DND-41 (cell line): Measurements from ENCODE around the gene ARNT2.

ENCODE experiments used
- EZH2 ChIP-seq: IDR thresholded peaks from 3 replicates; pipeline ENCODE4 v1.6.1; 2012; ENCODE audit warnings: borderline replicate concordance, low read depth, mild to moderate bottlenecking, moderate library complexity, low read length, inconsistent platforms; ENCODE audit not compliant: severe bottlenecking
- TF ChIP-seq, protein P1 (sequence below): IDR thresholded peaks from 2 replicates; pipeline ENCODE4 v1.5.1; 2012; ENCODE audit warnings: borderline replicate concordance, low read length, moderate library complexity, mild to moderate bottlenecking; ENCODE audit not compliant: poor library complexity, severe bottlenecking; ENCODE audit errors: extremely low read depth

DNA sequence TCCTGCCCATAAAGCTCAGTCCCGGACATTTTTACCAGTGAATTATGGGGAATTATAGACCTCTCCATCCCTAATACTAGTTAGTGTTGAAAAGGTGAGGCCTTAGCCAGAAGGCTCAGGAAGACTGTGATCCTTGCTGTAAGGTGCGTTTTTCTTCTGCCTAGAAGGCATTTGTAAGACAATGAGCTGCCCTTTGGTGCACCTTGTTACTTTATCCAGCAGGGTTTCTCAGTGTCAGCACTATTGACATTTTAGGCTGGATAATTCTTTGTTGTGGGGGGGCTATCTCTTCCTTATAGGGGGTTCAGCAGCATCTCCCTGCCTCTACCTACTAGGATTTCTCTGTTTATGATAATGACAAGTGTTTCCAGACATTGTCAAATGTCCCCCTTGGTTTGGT lies 182.8 kb downstream of the ARNT2 start:
- no peak for TF ChIP-seq EZH2
- TF ChIP-seq, protein P1, sequence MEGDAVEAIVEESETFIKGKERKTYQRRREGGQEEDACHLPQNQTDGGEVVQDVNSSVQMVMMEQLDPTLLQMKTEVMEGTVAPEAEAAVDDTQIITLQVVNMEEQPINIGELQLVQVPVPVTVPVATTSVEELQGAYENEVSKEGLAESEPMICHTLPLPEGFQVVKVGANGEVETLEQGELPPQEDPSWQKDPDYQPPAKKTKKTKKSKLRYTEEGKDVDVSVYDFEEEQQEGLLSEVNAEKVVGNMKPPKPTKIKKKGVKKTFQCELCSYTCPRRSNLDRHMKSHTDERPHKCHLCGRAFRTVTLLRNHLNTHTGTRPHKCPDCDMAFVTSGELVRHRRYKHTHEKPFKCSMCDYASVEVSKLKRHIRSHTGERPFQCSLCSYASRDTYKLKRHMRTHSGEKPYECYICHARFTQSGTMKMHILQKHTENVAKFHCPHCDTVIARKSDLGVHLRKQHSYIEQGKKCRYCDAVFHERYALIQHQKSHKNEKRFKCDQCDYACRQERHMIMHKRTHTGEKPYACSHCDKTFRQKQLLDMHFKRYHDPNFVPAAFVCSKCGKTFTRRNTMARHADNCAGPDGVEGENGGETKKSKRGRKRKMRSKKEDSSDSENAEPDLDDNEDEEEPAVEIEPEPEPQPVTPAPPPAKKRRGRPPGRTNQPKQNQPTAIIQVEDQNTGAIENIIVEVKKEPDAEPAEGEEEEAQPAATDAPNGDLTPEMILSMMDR: no peak
